Esophagus (tissue), 2 donors: Measurements from ENCODE around the gene HECW1. TPM values are rescaled to one million over a fixed set of nuclear protein-coding genes. Genes with fewer than 3 reads are reported as not detected.
"Not testable (repeated sequence)": the region's sequence is repeated elsewhere in the genome, so short reads cannot be mapped to it uniquely, and the experiment has no call there.

Source experiments
- H3K27ac ChIP-seq, 2 donors: one replicate each; pipeline ENCODE4 v1.5.1; 2013; ENCODE audit warnings: low read depth in 2 of 2, mild to moderate bottlenecking in 2 of 2, inconsistent platforms in 1 of 2, low read length in 1 of 2, moderate library complexity in 1 of 2
- H3K27me3 ChIP-seq, 2 donors: one replicate each; pipeline ENCODE4 v1.6.1; 2013; ENCODE audit warnings: low read length in 2 of 2, control low read depth in 1 of 2, mild to moderate bottlenecking in 1 of 2; ENCODE audit not compliant: insufficient read depth in 2 of 2, control insufficient read depth in 1 of 2
- H3K36me3 ChIP-seq, 2 donors: one replicate each; pipeline ENCODE4 v1.6.1; 2013; ENCODE audit warnings: low read length in 1 of 2; ENCODE audit not compliant: control insufficient read depth in 2 of 2, insufficient read depth in 2 of 2
- H3K4me1 ChIP-seq, 2 donors: one replicate each; pipeline ENCODE4 v1.6.1; 2013; ENCODE audit warnings: low read length in 1 of 2; ENCODE audit not compliant: control insufficient read depth in 2 of 2, insufficient read depth in 2 of 2
- H3K4me3 ChIP-seq, 2 donors: one replicate each; pipeline ENCODE4 v1.5.1; 2013; ENCODE audit warnings: low read length in 2 of 2, mild to moderate bottlenecking in 2 of 2, low read depth in 1 of 2, moderate library complexity in 1 of 2
- H3K9me3 ChIP-seq, 2 donors: one replicate each; pipeline ENCODE4 v1.6.1; 2013; ENCODE audit warnings: mild to moderate bottlenecking in 2 of 2, low read depth in 1 of 2, low read length in 1 of 2, moderate library complexity in 1 of 2; ENCODE audit not compliant: control insufficient read depth in 2 of 2, insufficient read depth in 1 of 2
- WGBS, 2 donors: extraction: QIAGEN DNeasy Blood & Tissue Kit; methylation state at CpG; one replicate each; pipeline ENCODE4 v1.1.7; 2013; 5-methylcytosine and 5-hydroxymethylcytosine counted together
- polyA plus RNA-seq, 2 donors: library from polyadenylated mRNA; stranded (reverse); fragments of 200-250 nt; gene quantifications; one replicate each; pipeline ENCODE4 v1.2.3, GENCODE V29; 2013
- donor health status: healthy with polysubstance abuse.
- donor health status: Bipolar disorder and iron deficiency.

The HECW1 gene
- polyA plus RNA-seq, 2 donors: 0.11 to 0.47 TPM

GRCh38 chr7:43196379-43196778 lies 83.9 kb downstream of the HECW1 start:
- H3K27ac ChIP-seq: no peak overlapping the region
- WGBS, 2 donors: 74 to 82% methylated on average over 5 of the region's 5 CpGs
- no peaks in the 10 kb centered on the region for H3K4me1 ChIP-seq
- no peaks in the 10 kb centered on the region for H3K27me3 ChIP-seq
- no peaks in the 10 kb centered on the region for H3K36me3 ChIP-seq
- peaks cover 0 to 2% of the 10 kb centered on the region in 2 donors for H3K9me3 ChIP-seq
- no peak overlapping the region for H3K4me3 ChIP-seq

GRCh38 chr7:43198016-43198415 lies 85.6 kb downstream of the HECW1 start:
- Histone ChIP-seq H3K27me3 (no peaks in the 10 kb centered on the region), H3K4me3 (no peak overlapping the region), H3K4me1 (no peaks in the 10 kb centered on the region), H3K36me3 (no peaks in the 10 kb centered on the region), H3K27ac (no peak overlapping the region), H3K9me3 (peaks cover 0 to 2% of the 10 kb centered on the region in 2 donors)
- WGBS, 2 donors: 96 to 98% methylated on average over 6 of the region's 6 CpGs

GRCh38 chr7:43198599-43199090 lies 86.2 kb downstream of the HECW1 start:
- H3K27ac ChIP-seq: no peak overlapping the region
- no peak overlapping the region for H3K4me3 ChIP-seq
- peaks cover 0 to 2% of the 10 kb centered on the region in 2 donors for H3K9me3 ChIP-seq
- no peaks in the 10 kb centered on the region for H3K27me3 ChIP-seq
- H3K4me1 ChIP-seq: no peaks in the 10 kb centered on the region
- H3K36me3 ChIP-seq: no peaks in the 10 kb centered on the region
- 60 to 71% methylated on average over 7 of the region's 7 CpGs for WGBS, 2 donors

- H3K36me3 ChIP-seq: no peaks in the 10 kb centered on the region
- no peaks in the 10 kb centered on the region for H3K4me1 ChIP-seq
- H3K9me3 ChIP-seq: peaks cover 0 to 2% of the 10 kb centered on the region in 2 donors
- H3K4me3 ChIP-seq: no peak overlapping the region
- 55 to 57% methylated on average over 8 of the region's 8 CpGs for WGBS, 2 donors
- no peak overlapping the region for H3K27ac ChIP-seq
- no peaks in the 10 kb centered on the region for H3K27me3 ChIP-seq
Observed at GRCh38 chr7:43199371-43200160, 87.1 kb downstream of the HECW1 start.

- H3K36me3 ChIP-seq: no peaks in the 10 kb centered on the region
- H3K9me3 ChIP-seq: peaks cover 0 to 2% of the 10 kb centered on the region in 2 donors
- no peaks in the 10 kb centered on the region for H3K27me3 ChIP-seq
- no peak overlapping the region for H3K27ac ChIP-seq
- H3K4me1 ChIP-seq: no peaks in the 10 kb centered on the region
- no peak overlapping the region for H3K4me3 ChIP-seq
- WGBS, 2 donors: 81 to 83% methylated on average over 2 of the region's 2 CpGs
Observed at GRCh38 chr7:43201912-43202311, 89.5 kb downstream of the HECW1 start.

- no peaks in the 10 kb centered on the region for H3K9me3 ChIP-seq
- no peaks in the 10 kb centered on the region for H3K27me3 ChIP-seq
- H3K36me3 ChIP-seq: no peaks in the 10 kb centered on the region
- 32 to 41% methylated on average over 1 of the region's 1 CpG for WGBS, 2 donors
- no peaks in the 10 kb centered on the region for H3K4me1 ChIP-seq
- no peak overlapping the region for H3K27ac ChIP-seq
- no peak overlapping the region for H3K4me3 ChIP-seq
Observed at GRCh38 chr7:43204081-43204480, 91.6 kb downstream of the HECW1 start.

GRCh38 chr7:43205171-43205795 lies 92.8 kb downstream of the HECW1 start:
- H3K9me3 ChIP-seq: no peaks in the 10 kb centered on the region
- H3K4me1 ChIP-seq: no peaks in the 10 kb centered on the region
- H3K4me3 ChIP-seq: no peak overlapping the region
- 86 to 92% methylated on average over 8 of the region's 8 CpGs for WGBS, 2 donors
- H3K36me3 ChIP-seq: no peaks in the 10 kb centered on the region
- H3K27me3 ChIP-seq: no peaks in the 10 kb centered on the region
- H3K27ac ChIP-seq: no peak overlapping the region

GRCh38 chr7:43208242-43208641 lies 95.8 kb downstream of the HECW1 start:
- no peaks in the 10 kb centered on the region for H3K4me1 ChIP-seq
- no peak overlapping the region for H3K4me3 ChIP-seq
- no peaks in the 10 kb centered on the region for H3K27me3 ChIP-seq
- no peaks in the 10 kb centered on the region for H3K9me3 ChIP-seq
- 66 to 84% methylated on average over 2 of the region's 2 CpGs for WGBS, 2 donors
- H3K36me3 ChIP-seq: no peaks in the 10 kb centered on the region
- no peak overlapping the region for H3K27ac ChIP-seq

- WGBS, 2 donors: 82% methylated on average over 11 of the region's 11 CpGs
- H3K27me3 ChIP-seq, H3K4me1 ChIP-seq, H3K36me3 ChIP-seq, H3K27ac ChIP-seq, H3K4me3 ChIP-seq, H3K9me3 ChIP-seq: not testable (repeated sequence)
Observed at GRCh38 chr7:43210539-43210938, 98.1 kb downstream of the HECW1 start.
